Esophagus squamous epithelium (tissue), 5 donors: ENCODE measurements around the gene RNF6. TPM values are rescaled to one million over a fixed set of nuclear protein-coding genes. Genes with fewer than 3 reads are reported as not detected.
A peak's percentile ranks its signal among the peaks of the same experiment; 100 is the strongest.
"Not testable (repeated sequence)": the region's sequence is repeated elsewhere in the genome, so short reads cannot be mapped to it uniquely, and the experiment has no call there.

Experiments used
- DNase-seq: peaks from one replicate; lab custom pipeline; 2025; lab: John Stamatoyannopoulos, UW
- H3K27ac ChIP-seq, 4 donors: fragments of 200-600 bp; sonication (generic); one replicate each; pipeline ENCODE4 v1.5.1; 2016 to 2019; ENCODE audit warnings: mild to moderate bottlenecking in 1 of 4
- H3K27me3 ChIP-seq, 4 donors: fragments of 200-600 bp; sonication (generic); 1 replicate in 3 of 4; 2 replicates in 1 of 4; pipeline versions ENCODE4 v1.5.1 to v1.6.0; 2017 to 2021; ENCODE audit warnings: antibody characterized with exemption in 1 of 4
- H3K36me3 ChIP-seq, 3 donors: fragments of 200-600 bp; sonication (generic); one replicate each; pipeline ENCODE4 v1.5.1; 2016 to 2019
- H3K4me1 ChIP-seq, 3 donors: fragments of 200-600 bp; sonication (generic); one replicate each; pipeline ENCODE4 v1.5.1; 2017 to 2019
- H3K4me3 ChIP-seq, 4 donors: fragments of 200-600 bp; sonication (generic); 1 replicate in 3 of 4; 2 replicates in 1 of 4; pipeline ENCODE4 v1.5.1; 2016 to 2019; ENCODE audit warnings: mild to moderate bottlenecking in 2 of 4, moderate library complexity in 1 of 4
- H3K9me3 ChIP-seq, 3 donors: fragments of 200-600 bp; sonication (generic); one replicate each; pipeline ENCODE4 v1.5.1; 2016 to 2019
- CTCF ChIP-seq, 6 experiments: fragments of 450-650 bp in 4 of 6; fragments of 200-600 bp in 2 of 6; sonication (generic) in 2 of 6; IDR thresholded peaks; one replicate each; pipeline ENCODE4 v1.5.1; 2016 to 2019; ENCODE audit warnings: antibody characterized with exemption in 6 of 6, mild to moderate bottlenecking in 4 of 6, moderate library complexity in 4 of 6
- POLR2A ChIP-seq, 4 donors: fragments of 450-650 bp; IDR thresholded peaks; one replicate each; pipeline ENCODE4 v1.6.1; 2017; ENCODE audit warnings: antibody characterized with exemption in 4 of 4, mild to moderate bottlenecking in 4 of 4, moderate library complexity in 3 of 4
- WGBS, 2 donors: methylation state at CpG; one replicate each; pipeline ENCODE4 v1.1.5; 2018; 5-methylcytosine and 5-hydroxymethylcytosine counted together
- intact Hi-C: fragments of 100-400 bp; cut with DNase I; formaldehyde crosslinking; loops from one replicate; pipeline ENCODE4 v1.15.0; 2022
- total RNA-seq, 4 donors: library from RNA; depleted of rRNA; stranded (reverse); fragments of >200 nt; gene quantifications; one replicate each; pipeline ENCODE4 v1.1.0, GENCODE V29; 2016
- donor health status: DM: yes; HTN: yes; CAD: no.

The RNF6 gene
- total RNA-seq, 4 donors from 2014 or later: 23.4 to 41.4 (median 29.6) TPM

- TF ChIP-seq CTCF (IDR thresholded peaks at IDR 0.05) (no peak), POLR2A (IDR thresholded peaks at IDR 0.05) (peak in 3 of 4 donors; percentile 9 to 68 (median 63))
- DNase-seq: peak; percentile 53
- Histone ChIP-seq H3K9me3 (no peaks in the 10 kb centered on the region), H3K27ac (peak within 1 kb of the TSS; percentile 89 to 96 (median 94)), H3K36me3 (no peaks in the 10 kb centered on the region), H3K4me1 (peaks cover 6 to 31% (median 22%) of the 10 kb centered on the region in 3 donors), H3K4me3 (peak within 1 kb of the TSS; percentile 81 to 98 (median 92)), H3K27me3 (no peaks in the 10 kb centered on the region)
- intact Hi-C loops: no loop called here
- 0 to 1% methylated on average over 13 to 18 of the region's 79 CpGs for WGBS, 2 donors
These were observed 31.9 kb upstream of the RNF6 start, which contains the start of gene CDK8 for GRCh38 chr13:26253787-26254582. TSS of gene CDK8 (plus strand) at chr13:26254129. CDS start at chr13:26254642, 513 bp downstream.

- Histone ChIP-seq H3K27me3 (no peaks in the 10 kb centered on the region), H3K36me3 (no peaks in the 10 kb centered on the region), H3K4me3 (peak overlapping the region; percentile 81 to 98 (median 92)), H3K27ac (peak overlapping the region; percentile 89 to 96 (median 94)), H3K4me1 (peaks cover 6 to 31% (median 22%) of the 10 kb centered on the region in 3 donors), H3K9me3 (no peaks in the 10 kb centered on the region)
- 40 to 43% methylated on average over 9 of the region's 9 CpGs for WGBS, 2 donors
- intact Hi-C loops: no loop called here
- DNase-seq: no peak
- no peak for TF ChIP-seq CTCF (IDR thresholded peaks at IDR 0.05)
These were observed 31.2 kb upstream of the RNF6 start for GRCh38 chr13:26253262-26253786.

- H3K27ac ChIP-seq, intact Hi-C loops, H3K36me3 ChIP-seq, H3K27me3 ChIP-seq, H3K4me3 ChIP-seq, DNase-seq, H3K9me3 ChIP-seq: not testable (repeated sequence)
- peaks cover 6 to 27% (median 20%) of the 10 kb centered on the region in 3 donors for H3K4me1 ChIP-seq
- 79 to 88% methylated on average over 4 of the region's 4 CpGs for WGBS, 2 donors
These were observed 29.9 kb upstream of the RNF6 start for GRCh38 chr13:26252006-26252405.

- Histone ChIP-seq H3K4me3 (no peak overlapping the region), H3K27me3 (no peaks in the 10 kb centered on the region), H3K27ac (no peak overlapping the region), H3K36me3 (no peaks in the 10 kb centered on the region), H3K9me3 (no peaks in the 10 kb centered on the region), H3K4me1 (peaks cover 0 to 5% (median 0%) of the 10 kb centered on the region in 3 donors)
- intact Hi-C loops: no loop called here
- TF ChIP-seq CTCF (IDR thresholded peaks at IDR 0.05) (no peak), POLR2A (IDR thresholded peaks at IDR 0.05) (no peak)
- DNase-seq: no peak
These were observed 27.4 kb upstream of the RNF6 start for GRCh38 chr13:26249551-26249950.

- intact Hi-C loops: no loop called here
- 57 to 58% methylated on average over 3 of the region's 3 CpGs for WGBS, 2 donors
These were observed 25.5 kb upstream of the RNF6 start for GRCh38 chr13:26247608-26248007.

More at GRCh38 chr13:26247608-26248007, 25.5 kb upstream of the RNF6 start:
- TF ChIP-seq POLR2A (IDR thresholded peaks at IDR 0.05) (no peak), CTCF (IDR thresholded peaks at IDR 0.05) (no peak)
- H3K36me3 ChIP-seq: no peaks in the 10 kb centered on the region
- no peak overlapping the region for H3K27ac ChIP-seq
- no peak for DNase-seq
- H3K4me3 ChIP-seq: no peak overlapping the region
- H3K27me3 ChIP-seq: peaks cover 0 to 3% (median 0%) of the 10 kb centered on the region in 4 donors
- H3K4me1 ChIP-seq: no peaks in the 10 kb centered on the region
- H3K9me3 ChIP-seq: no peaks in the 10 kb centered on the region
